ENCODE data around the gene TREM1. TPM values are rescaled to one million over a fixed set of nuclear protein-coding genes. Genes with fewer than 3 reads are reported as not detected.

TREM1 gene
- total and polyA plus RNA-seq, 4 experiments from 2014 or later: not detected

- peaks cover 2 to 19% (median 10%) of the 10 kb centered on the region in 4 donors for H3K4me1 Mint-ChIP-seq
- Histone ChIP-seq H3K36me3 (ENCODE audit: insufficient read depth, low read length) (no peaks in the 10 kb centered on the region), H3K27ac (ENCODE audit: low read depth, low read length) (no peak overlapping the region), H3K4me1 (ENCODE audit: insufficient read depth, low read length) (peaks cover 7% of the 10 kb centered on the region), H3K27me3 (ENCODE audit: insufficient read depth, low read length) (no peaks in the 10 kb centered on the region), H3K9me3 (ENCODE audit: control insufficient read depth in 1 of 2, low read length in 2 of 2) (no peaks in the 10 kb centered on the region), H3K4me3 (ENCODE audit: low read length in 2 of 2) (no peak overlapping the region)
- no peaks in the 10 kb centered on the region for H3K9me3 Mint-ChIP-seq
- H3K27me3 Mint-ChIP-seq: peaks cover 5 to 20% of the 10 kb centered on the region in 2 donors
- H3K36me3 Mint-ChIP-seq: no peaks in the 10 kb centered on the region
- H3K4me3 Mint-ChIP-seq: peak overlapping the region in 5 of 8 donors; percentile 13 to 68 (median 35)
- DNase-seq: no peak
- POLR2A ChIA-PET (ENCODE audit: partially characterized antibody): no interaction called here
- CTCF ChIA-PET (ENCODE audit: partially characterized antibody): interaction anchor here (1.0 to 7.4 kb wide), 10 partner anchors 10 to 136 kb away, joined by 3 to 135 read pairs (median 6); partner anchors contain the start of gene NCR2
- no peak overlapping the region for H3K27ac Mint-ChIP-seq
- intact Hi-C loops (cut with micrococcal nuclease): loop anchor here (1.0 to 2.0 kb wide), 5 partner anchors 12 to 1969 kb away; partner anchors contain the start of genes NFYA and OARD1
These were observed 31.8 kb upstream of the TREM1 start for GRCh38 chr6:41318261-41318653.

- no peaks in the 10 kb centered on the region for H3K9me3 Mint-ChIP-seq
- H3K36me3 Mint-ChIP-seq: no peaks in the 10 kb centered on the region
- no peak overlapping the region for H3K4me3 Mint-ChIP-seq
- H3K4me1 Mint-ChIP-seq: peaks cover 2 to 19% (median 10%) of the 10 kb centered on the region in 4 donors
- H3K27ac Mint-ChIP-seq: no peak overlapping the region
- H3K27ac ChIP-seq (ENCODE audit: low read depth, low read length): no peak overlapping the region
- H3K4me3 ChIP-seq (ENCODE audit: low read length in 2 of 2): no peak overlapping the region
- no peaks in the 10 kb centered on the region for H3K27me3 ChIP-seq (ENCODE audit: insufficient read depth, low read length)
- no peak for DNase-seq
- CTCF ChIA-PET (ENCODE audit: partially characterized antibody): interaction anchor here (1.0 to 7.4 kb wide), 5 partner anchors 8 to 38 kb away, joined by 4 to 135 read pairs (median 12); partner anchors contain the start of gene NCR2
- intact Hi-C loops (cut with micrococcal nuclease): no loop called here
- H3K9me3 ChIP-seq (ENCODE audit: control insufficient read depth in 1 of 2, low read length in 2 of 2): no peaks in the 10 kb centered on the region
- no peaks in the 10 kb centered on the region for H3K36me3 ChIP-seq (ENCODE audit: insufficient read depth, low read length)
- peaks cover 8 to 32% of the 10 kb centered on the region in 2 donors for H3K27me3 Mint-ChIP-seq
- POLR2A ChIA-PET (ENCODE audit: partially characterized antibody): no interaction called here
- H3K4me1 ChIP-seq (ENCODE audit: insufficient read depth, low read length): peaks cover 7% of the 10 kb centered on the region
These were observed 29.6 kb upstream of the TREM1 start for GRCh38 chr6:41315943-41316620.

GRCh38 chr6:41315203-41315602, 28.7 kb upstream of the TREM1 start:
- Histone ChIP-seq H3K4me1 (ENCODE audit: insufficient read depth, low read length) (peaks cover 7% of the 10 kb centered on the region), H3K27me3 (ENCODE audit: insufficient read depth, low read length) (peaks cover 3% of the 10 kb centered on the region), H3K36me3 (ENCODE audit: insufficient read depth, low read length) (no peaks in the 10 kb centered on the region), H3K9me3 (ENCODE audit: control insufficient read depth in 1 of 2, low read length in 2 of 2) (no peaks in the 10 kb centered on the region), H3K4me3 (ENCODE audit: low read length in 2 of 2) (no peak overlapping the region), H3K27ac (ENCODE audit: low read depth, low read length) (no peak overlapping the region)
- H3K4me3 Mint-ChIP-seq: no peak overlapping the region
- no peak for DNase-seq
- H3K27me3 Mint-ChIP-seq: peaks cover 8 to 32% of the 10 kb centered on the region in 2 donors
- no peaks in the 10 kb centered on the region for H3K36me3 Mint-ChIP-seq
- ChIA-PET CTCF (ENCODE audit: partially characterized antibody) (interaction anchor here (1.0 to 1.5 kb wide), 3 partner anchors 9 to 37 kb away, joined by 4 to 12 read pairs (median 4); no protein-coding TSS in a partner anchor), POLR2A (ENCODE audit: partially characterized antibody) (no interaction called here)
- H3K9me3 Mint-ChIP-seq: no peaks in the 10 kb centered on the region
- H3K27ac Mint-ChIP-seq: no peak overlapping the region
- intact Hi-C loops (cut with micrococcal nuclease): no loop called here
- H3K4me1 Mint-ChIP-seq: peaks cover 2 to 19% (median 10%) of the 10 kb centered on the region in 4 donors

- CTCF ChIA-PET (ENCODE audit: partially characterized antibody): interaction anchor here (0.6 to 9.7 kb wide), 13 partner anchors 9 to 377 kb away, joined by 3 to 135 read pairs (median 4); partner anchors contain the start of gene TREML2
- Mint-ChIP-seq H3K9me3 (peaks cover 0 to 2% (median 0%) of the 10 kb centered on the region in 8 donors), H3K36me3 (no peaks in the 10 kb centered on the region), H3K4me1 (peaks cover 0 to 4% (median under 1%) of the 10 kb centered on the region in 4 donors), H3K27ac (no peak overlapping the region), H3K27me3 (peaks cover 6 to 17% of the 10 kb centered on the region in 2 donors), H3K4me3 (no peak overlapping the region)
- Histone ChIP-seq H3K4me1 (ENCODE audit: insufficient read depth, low read length) (no peaks in the 10 kb centered on the region), H3K36me3 (ENCODE audit: insufficient read depth, low read length) (no peaks in the 10 kb centered on the region), H3K27me3 (ENCODE audit: insufficient read depth, low read length) (peaks cover 3% of the 10 kb centered on the region), H3K4me3 (ENCODE audit: low read length in 2 of 2) (no peak overlapping the region), H3K9me3 (ENCODE audit: control insufficient read depth in 1 of 2, low read length in 2 of 2) (no peaks in the 10 kb centered on the region), H3K27ac (ENCODE audit: low read depth, low read length) (no peak overlapping the region)
- POLR2A ChIA-PET (ENCODE audit: partially characterized antibody): no interaction called here
- peak in 4 of 5 donors; percentile 31 to 43 (median 36) for DNase-seq
- intact Hi-C loops (cut with micrococcal nuclease): loop anchor here (1.0 to 2.0 kb wide), 2 partner anchors 12 to 376 kb away; no protein-coding TSS in a partner anchor
These were observed 19.8 kb upstream of the TREM1 start for GRCh38 chr6:41306187-41306854.

GRCh38 chr6:41302638-41303037, 16.2 kb upstream of the TREM1 start:
- Histone ChIP-seq H3K4me1 (ENCODE audit: insufficient read depth, low read length) (peaks cover 20% of the 10 kb centered on the region), H3K36me3 (ENCODE audit: insufficient read depth, low read length) (no peaks in the 10 kb centered on the region), H3K27me3 (ENCODE audit: insufficient read depth, low read length) (no peaks in the 10 kb centered on the region), H3K4me3 (ENCODE audit: low read length in 2 of 2) (no peak overlapping the region), H3K27ac (ENCODE audit: low read depth, low read length) (no peak overlapping the region), H3K9me3 (ENCODE audit: control insufficient read depth in 1 of 2, low read length in 2 of 2) (no peaks in the 10 kb centered on the region)
- POLR2A ChIA-PET (ENCODE audit: partially characterized antibody): no interaction called here
- Mint-ChIP-seq H3K27me3 (peaks cover 0 to 13% of the 10 kb centered on the region in 2 donors), H3K9me3 (peaks cover 0 to 6% (median 0%) of the 10 kb centered on the region in 8 donors), H3K36me3 (no peaks in the 10 kb centered on the region), H3K4me1 (peaks cover 21 to 35% (median 25%) of the 10 kb centered on the region in 4 donors), H3K4me3 (no peak overlapping the region), H3K27ac (peak overlapping the region in 1 of 7 donors; percentile 36)
- no peak for DNase-seq
- CTCF ChIA-PET (ENCODE audit: partially characterized antibody): no interaction called here
- intact Hi-C loops (cut with micrococcal nuclease): no loop called here

GRCh38 chr6:41298785-41299502, 12.5 kb upstream of the TREM1 start:
- CTCF ChIA-PET (ENCODE audit: partially characterized antibody): interaction anchor here (1.0 to 2.0 kb wide), 4 partner anchors 9 to 21 kb away, joined by 3 to 13 read pairs (median 6); no protein-coding TSS in a partner anchor
- peaks cover 20% of the 10 kb centered on the region for H3K4me1 ChIP-seq (ENCODE audit: insufficient read depth, low read length)
- H3K9me3 Mint-ChIP-seq: peaks cover 0 to 11% (median 2%) of the 10 kb centered on the region in 8 donors
- peak overlapping the region in 7 of 8 donors; percentile 34 to 76 (median 62) for H3K4me3 Mint-ChIP-seq
- DNase-seq: peak in 4 of 5 donors; percentile 60 to 71 (median 68)
- H3K27me3 ChIP-seq (ENCODE audit: insufficient read depth, low read length): no peaks in the 10 kb centered on the region
- intact Hi-C loops (cut with micrococcal nuclease): loop anchor here (2.0 kb wide), 1 partner anchor 98 kb away; the partner anchor contains the start of gene TREML2
- peaks cover 27 to 43% (median 33%) of the 10 kb centered on the region in 4 donors for H3K4me1 Mint-ChIP-seq
- no peaks in the 10 kb centered on the region for H3K36me3 Mint-ChIP-seq
- POLR2A ChIA-PET (ENCODE audit: partially characterized antibody): interaction anchor here (0.7 to 1.0 kb wide), 3 partner anchors 20 to 228 kb away, joined by 3 read pairs; no protein-coding TSS in a partner anchor
- H3K27me3 Mint-ChIP-seq: peaks cover 0 to 8% of the 10 kb centered on the region in 2 donors
- no peak overlapping the region for H3K4me3 ChIP-seq (ENCODE audit: low read length in 2 of 2)
- H3K27ac Mint-ChIP-seq: peak overlapping the region; percentile 57 to 88 (median 74)
- H3K27ac ChIP-seq (ENCODE audit: low read depth, low read length): no peak overlapping the region
- no peaks in the 10 kb centered on the region for H3K9me3 ChIP-seq (ENCODE audit: control insufficient read depth in 1 of 2, low read length in 2 of 2)
- no peaks in the 10 kb centered on the region for H3K36me3 ChIP-seq (ENCODE audit: insufficient read depth, low read length)

All from CD4-positive, alpha-beta memory T cell (primary cell).